ENCODE measurements around the gene POU3F1.

The POU3F1 gene

GRCh38 chr1:38073534-38074301, 27.1 kb upstream of the POU3F1 start:
- no peak for DNase-seq (ENCODE audit: low read depth)

GRCh38 chr1:38072858-38073257, 26.3 kb upstream of the POU3F1 start:
- no peak for DNase-seq (ENCODE audit: low read depth)

- DNase-seq (ENCODE audit: low read depth), result peak; percentile 58
Measured at GRCh38 chr1:38071312-38072256, 25.0 kb upstream of the POU3F1 start.

- DNase-seq (ENCODE audit: low read depth), result no peak
Measured at GRCh38 chr1:38068980-38069340, 22.4 kb upstream of the POU3F1 start.

GRCh38 chr1:38068220-38068979, 21.8 kb upstream of the POU3F1 start:
- DNase-seq (ENCODE audit: low read depth), result no peak

- DNase-seq (ENCODE audit: low read depth), result peak; percentile 89
Measured at GRCh38 chr1:38064197-38064903, 17.8 kb upstream of the POU3F1 start.

GRCh38 chr1:38063616-38064015, 17.0 kb upstream of the POU3F1 start:
- DNase-seq (ENCODE audit: low read depth), result no peak

GRCh38 chr1:38062361-38063288, 16.0 kb upstream of the POU3F1 start:
- DNase-seq (ENCODE audit: low read depth), result no peak

- no peak for DNase-seq (ENCODE audit: low read depth)
Measured at GRCh38 chr1:38061883-38062328, 15.3 kb upstream of the POU3F1 start.

GRCh38 chr1:38061290-38061689, 14.7 kb upstream of the POU3F1 start:
- DNase-seq (ENCODE audit: low read depth), result no peak

GRCh38 chr1:38060498-38060897, 13.9 kb upstream of the POU3F1 start:
- no peak for DNase-seq (ENCODE audit: low read depth)

- no peak for DNase-seq (ENCODE audit: low read depth)
Measured at GRCh38 chr1:38059635-38060250, 13.2 kb upstream of the POU3F1 start.

GRCh38 chr1:38055965-38056364, 9.4 kb upstream of the POU3F1 start:
- no peak for DNase-seq (ENCODE audit: low read depth)

GRCh38 chr1:38055398-38055797, 8.8 kb upstream of the POU3F1 start:
- DNase-seq (ENCODE audit: low read depth), result no peak

- no peak for DNase-seq (ENCODE audit: low read depth)
Measured at GRCh38 chr1:38053416-38054091, 7.0 kb upstream of the POU3F1 start.

- DNase-seq (ENCODE audit: low read depth), result no peak
Measured at GRCh38 chr1:38052750-38053415, 6.3 kb upstream of the POU3F1 start.

- DNase-seq (ENCODE audit: low read depth), result no peak
Measured at GRCh38 chr1:38051079-38051543, 4.5 kb upstream of the POU3F1 start.

- no peak for DNase-seq (ENCODE audit: low read depth)
Measured at GRCh38 chr1:38050397-38051078, 3.9 kb upstream of the POU3F1 start.

All from iris pigment epithelial cell (primary cell).